GM23338 (cell line): Measurements from ENCODE around the gene SPRY4. TPM values are rescaled to one million over a fixed set of nuclear protein-coding genes. Genes with fewer than 3 reads are reported as not detected.

Source experiments
- CREB1 ChIP-seq: fragments of 250-450 bp; sonication (Bioruptor Pico); IDR thresholded peaks from 2 replicates; pipeline ENCODE4 v1.5.0; 2020; ENCODE audit warnings: low read depth, mild to moderate bottlenecking, moderate library complexity
- EZH2phosphoT487 ChIP-seq: fragments of 200-600 bp; sonication (generic); IDR thresholded peaks from one replicate; pipeline ENCODE4 v1.8.1; 2018; ENCODE audit warnings: antibody characterized with exemption; ENCODE audit not compliant: unreplicated experiment
- NANOG ChIP-seq: IDR thresholded peaks from 2 replicates; pipeline ENCODE4 v1.6.1; 2016; ENCODE audit warnings: antibody characterized with exemption, borderline replicate concordance
- STAT1 ChIP-seq: IDR thresholded peaks from one replicate; pipeline ENCODE4 v1.6.1; 2016; ENCODE audit warnings: antibody characterized with exemption; ENCODE audit not compliant: unreplicated experiment
- ZNF114 ChIP-seq: fragments of 250-450 bp; sonication (Bioruptor Pico); IDR thresholded peaks from 2 replicates; pipeline ENCODE4 v1.5.0; 2020; ENCODE audit warnings: mild to moderate bottlenecking, moderate library complexity
- ZNF331 ChIP-seq: fragments of 250-450 bp; sonication (Bioruptor Pico); IDR thresholded peaks from 2 replicates; pipeline ENCODE4 v1.5.0; 2020; ENCODE audit warnings: low read depth, mild to moderate bottlenecking, moderate library complexity
- polyA plus RNA-seq: library from polyadenylated mRNA; unstranded; fragments of >200 nt; fragmentation: Nextera tagmentation; extraction: Ambion mirVana; gene quantifications from 2 replicates; pipeline ENCODE4 v1.2.1, GENCODE V29; 2016
- total RNA-seq: library from RNA; depleted of rRNA; stranded (reverse); fragments of >200 nt; shearing (Covaris generic); gene quantifications from 2 replicates; pipeline ENCODE4 v1.2.3, GENCODE V29; 2014
- TF ChIP-seq, protein P1 (sequence below): fragments of 250-450 bp; sonication (Bioruptor Pico); IDR thresholded peaks from 2 replicates; pipeline ENCODE4 v1.5.0; 2020; ENCODE audit warnings: mild to moderate bottlenecking, moderate library complexity
- TF ChIP-seq, protein P2 (sequence below): IDR thresholded peaks from 2 replicates; pipeline ENCODE4 v1.6.1; 2016; ENCODE audit warnings: antibody characterized with exemption

Gene SPRY4
- total and polyA plus RNA-seq, 2 experiments from 2014 or later, result 70.6 to 240 TPM

DNA sequence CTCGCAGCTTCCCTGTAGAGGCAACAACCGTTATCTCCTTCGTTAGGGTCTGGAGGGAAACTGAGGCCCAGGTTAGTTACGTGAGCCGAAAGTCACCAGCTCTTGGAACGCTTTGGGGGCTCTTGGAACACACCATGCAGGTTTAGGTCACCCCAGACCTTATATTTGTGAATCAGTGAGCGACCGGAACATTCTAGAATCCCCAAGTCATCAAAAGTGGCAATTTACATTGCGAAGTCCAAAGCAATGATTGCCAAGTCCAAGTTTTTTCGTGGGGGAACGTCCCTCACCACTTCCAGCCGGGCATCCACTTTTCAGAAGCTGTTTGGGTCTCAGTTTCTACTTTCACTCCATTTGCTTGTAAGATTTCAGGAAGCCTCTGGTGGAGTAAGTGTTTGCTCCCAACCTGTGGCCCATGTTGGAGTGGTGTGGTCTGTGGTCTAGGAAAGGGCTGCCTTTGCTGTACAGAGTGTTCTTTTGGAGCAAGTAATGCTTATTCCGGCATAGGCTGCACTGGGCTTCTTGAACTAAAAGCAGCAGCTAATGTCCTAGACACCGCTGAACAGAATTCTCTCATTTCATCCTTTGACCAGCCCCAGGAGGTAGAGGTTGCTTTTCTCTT is 32.8 kb upstream of the SPRY4 start (continued):
- TF ChIP-seq, protein P1, sequence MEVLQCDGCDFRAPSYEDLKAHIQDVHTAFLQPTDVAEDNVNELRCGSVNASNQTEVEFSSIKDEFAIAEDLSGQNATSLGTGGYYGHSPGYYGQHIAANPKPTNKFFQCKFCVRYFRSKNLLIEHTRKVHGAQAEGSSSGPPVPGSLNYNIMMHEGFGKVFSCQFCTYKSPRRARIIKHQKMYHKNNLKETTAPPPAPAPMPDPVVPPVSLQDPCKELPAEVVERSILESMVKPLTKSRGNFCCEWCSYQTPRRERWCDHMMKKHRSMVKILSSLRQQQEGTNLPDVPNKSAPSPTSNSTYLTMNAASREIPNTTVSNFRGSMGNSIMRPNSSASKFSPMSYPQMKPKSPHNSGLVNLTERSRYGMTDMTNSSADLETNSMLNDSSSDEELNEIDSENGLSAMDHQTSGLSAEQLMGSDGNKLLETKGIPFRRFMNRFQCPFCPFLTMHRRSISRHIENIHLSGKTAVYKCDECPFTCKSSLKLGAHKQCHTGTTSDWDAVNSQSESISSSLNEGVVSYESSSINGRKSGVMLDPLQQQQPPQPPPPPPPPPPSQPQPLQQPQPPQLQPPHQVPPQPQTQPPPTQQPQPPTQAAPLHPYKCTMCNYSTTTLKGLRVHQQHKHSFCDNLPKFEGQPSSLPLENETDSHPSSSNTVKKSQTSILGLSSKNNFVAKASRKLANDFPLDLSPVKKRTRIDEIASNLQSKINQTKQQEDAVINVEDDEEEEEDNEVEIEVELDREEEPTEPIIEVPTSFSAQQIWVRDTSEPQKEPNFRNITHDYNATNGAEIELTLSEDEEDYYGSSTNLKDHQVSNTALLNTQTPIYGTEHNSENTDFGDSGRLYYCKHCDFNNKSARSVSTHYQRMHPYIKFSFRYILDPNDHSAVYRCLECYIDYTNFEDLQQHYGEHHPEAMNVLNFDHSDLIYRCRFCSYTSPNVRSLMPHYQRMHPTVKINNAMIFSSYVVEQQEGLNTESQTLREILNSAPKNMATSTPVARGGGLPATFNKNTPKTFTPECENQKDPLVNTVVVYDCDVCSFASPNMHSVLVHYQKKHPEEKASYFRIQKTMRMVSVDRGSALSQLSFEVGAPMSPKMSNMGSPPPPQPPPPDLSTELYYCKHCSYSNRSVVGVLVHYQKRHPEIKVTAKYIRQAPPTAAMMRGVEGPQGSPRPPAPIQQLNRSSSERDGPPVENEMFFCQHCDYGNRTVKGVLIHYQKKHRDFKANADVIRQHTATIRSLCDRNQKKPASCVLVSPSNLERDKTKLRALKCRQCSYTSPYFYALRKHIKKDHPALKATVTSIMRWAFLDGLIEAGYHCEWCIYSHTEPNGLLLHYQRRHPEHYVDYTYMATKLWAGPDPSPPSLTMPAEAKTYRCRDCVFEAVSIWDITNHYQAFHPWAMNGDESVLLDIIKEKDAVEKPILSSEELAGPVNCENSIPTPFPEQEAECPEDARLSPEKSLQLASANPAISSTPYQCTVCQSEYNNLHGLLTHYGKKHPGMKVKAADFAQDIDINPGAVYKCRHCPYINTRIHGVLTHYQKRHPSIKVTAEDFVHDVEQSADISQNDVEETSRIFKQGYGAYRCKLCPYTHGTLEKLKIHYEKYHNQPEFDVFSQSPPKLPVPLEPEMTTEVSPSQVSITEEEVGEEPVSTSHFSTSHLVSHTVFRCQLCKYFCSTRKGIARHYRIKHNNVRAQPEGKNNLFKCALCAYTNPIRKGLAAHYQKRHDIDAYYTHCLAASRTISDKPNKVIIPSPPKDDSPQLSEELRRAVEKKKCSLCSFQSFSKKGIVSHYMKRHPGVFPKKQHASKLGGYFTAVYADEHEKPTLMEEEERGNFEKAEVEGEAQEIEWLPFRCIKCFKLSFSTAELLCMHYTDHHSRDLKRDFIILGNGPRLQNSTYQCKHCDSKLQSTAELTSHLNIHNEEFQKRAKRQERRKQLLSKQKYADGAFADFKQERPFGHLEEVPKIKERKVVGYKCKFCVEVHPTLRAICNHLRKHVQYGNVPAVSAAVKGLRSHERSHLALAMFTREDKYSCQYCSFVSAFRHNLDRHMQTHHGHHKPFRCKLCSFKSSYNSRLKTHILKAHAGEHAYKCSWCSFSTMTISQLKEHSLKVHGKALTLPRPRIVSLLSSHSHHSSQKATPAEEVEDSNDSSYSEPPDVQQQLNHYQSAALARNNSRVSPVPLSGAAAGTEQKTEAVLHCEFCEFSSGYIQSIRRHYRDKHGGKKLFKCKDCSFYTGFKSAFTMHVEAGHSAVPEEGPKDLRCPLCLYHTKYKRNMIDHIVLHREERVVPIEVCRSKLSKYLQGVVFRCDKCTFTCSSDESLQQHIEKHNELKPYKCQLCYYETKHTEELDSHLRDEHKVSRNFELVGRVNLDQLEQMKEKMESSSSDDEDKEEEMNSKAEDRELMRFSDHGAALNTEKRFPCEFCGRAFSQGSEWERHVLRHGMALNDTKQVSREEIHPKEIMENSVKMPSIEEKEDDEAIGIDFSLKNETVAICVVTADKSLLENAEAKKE (CRISPR knock-in tag), result no peak
- TF ChIP-seq, protein P2, sequence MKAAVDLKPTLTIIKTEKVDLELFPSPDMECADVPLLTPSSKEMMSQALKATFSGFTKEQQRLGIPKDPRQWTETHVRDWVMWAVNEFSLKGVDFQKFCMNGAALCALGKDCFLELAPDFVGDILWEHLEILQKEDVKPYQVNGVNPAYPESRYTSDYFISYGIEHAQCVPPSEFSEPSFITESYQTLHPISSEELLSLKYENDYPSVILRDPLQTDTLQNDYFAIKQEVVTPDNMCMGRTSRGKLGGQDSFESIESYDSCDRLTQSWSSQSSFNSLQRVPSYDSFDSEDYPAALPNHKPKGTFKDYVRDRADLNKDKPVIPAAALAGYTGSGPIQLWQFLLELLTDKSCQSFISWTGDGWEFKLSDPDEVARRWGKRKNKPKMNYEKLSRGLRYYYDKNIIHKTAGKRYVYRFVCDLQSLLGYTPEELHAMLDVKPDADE, result no peak
- no peak for TF ChIP-seq CREB1 (CRISPR knock-in tag)
- TF ChIP-seq EZH2phosphoT487, result no peak
- no peak for TF ChIP-seq NANOG
- TF ChIP-seq STAT1, result no peak
- TF ChIP-seq ZNF114 (CRISPR knock-in tag), result no peak
- TF ChIP-seq ZNF331 (CRISPR knock-in tag), result no peak
